HuH-7.5 (cell line): ENCODE data around the gene AKAP13.
"Not testable (repeated sequence)": the region's sequence is repeated elsewhere in the genome, so short reads cannot be mapped to it uniquely, and the experiment has no call there.

Experiments
- DNase-seq: peaks from one replicate; pipeline ENCODE4 v3.0.0; 2011; ENCODE audit warnings: low spot score

The AKAP13 gene

GRCh38 chr15:85571780-85572179 is 191.4 kb downstream of the AKAP13 start:
- DNase-seq, result no peak

GRCh38 chr15:85576392-85576791 is 196.0 kb downstream of the AKAP13 start:
- no peak for DNase-seq

GRCh38 chr15:85578941-85579701 is 198.7 kb downstream of the AKAP13 start:
- DNase-seq, result no peak

GRCh38 chr15:85579957-85580694 is 199.7 kb downstream of the AKAP13 start:
- no peak for DNase-seq

GRCh38 chr15:85580879-85581278 is 200.5 kb downstream of the AKAP13 start:
- DNase-seq, result no peak

- DNase-seq, result no peak
These were observed 201.1 kb downstream of the AKAP13 start for GRCh38 chr15:85581495-85581894.

- no peak for DNase-seq
These were observed 202.0 kb downstream of the AKAP13 start for GRCh38 chr15:85582131-85583079.

GRCh38 chr15:85583442-85583841 is 203.0 kb downstream of the AKAP13 start:
- DNase-seq, result no peak

- no peak for DNase-seq
These were observed 203.6 kb downstream of the AKAP13 start for GRCh38 chr15:85583923-85584390.

GRCh38 chr15:85584872-85585271 is 204.5 kb downstream of the AKAP13 start:
- no peak for DNase-seq

- DNase-seq, result not testable (repeated sequence)
These were observed 205.8 kb downstream of the AKAP13 start for GRCh38 chr15:85586196-85586595.

GRCh38 chr15:85587707-85588411 is 207.5 kb downstream of the AKAP13 start:
- no peak for DNase-seq

- no peak for DNase-seq
These were observed 208.3 kb downstream of the AKAP13 start for GRCh38 chr15:85588677-85589076.

GRCh38 chr15:85589851-85590250 is 209.4 kb downstream of the AKAP13 start:
- DNase-seq, result peak; percentile 34

GRCh38 chr15:85591622-85592021 is 211.2 kb downstream of the AKAP13 start:
- no peak for DNase-seq

- no peak for DNase-seq
These were observed 211.7 kb downstream of the AKAP13 start for GRCh38 chr15:85592148-85592547.

- no peak for DNase-seq
These were observed 213.5 kb downstream of the AKAP13 start for GRCh38 chr15:85593809-85594445.

GRCh38 chr15:85595804-85596536 is 215.6 kb downstream of the AKAP13 start:
- no peak for DNase-seq

- no peak for DNase-seq
These were observed 216.9 kb downstream of the AKAP13 start for GRCh38 chr15:85597155-85597815.

- DNase-seq, result no peak
These were observed 217.8 kb downstream of the AKAP13 start for GRCh38 chr15:85598219-85598618.
